Gastroesophageal sphincter (tissue), 4 donors: ENCODE results near the gene SH3PXD2A. TPM values are rescaled to one million over a fixed set of nuclear protein-coding genes. Genes with fewer than 3 reads are reported as not detected.
A peak's percentile ranks its signal among the peaks of the same experiment; 100 is the strongest.

Source experiments
- ATAC-seq: fragments of 150-250 bp; one replicate; pipeline ENCODE4 v1.9.1; 2016; ENCODE audit warnings: mild to moderate bottlenecking, moderate library complexity
- H3K27ac ChIP-seq, 4 donors: fragments of 200-600 bp; sonication (generic) in 3 of 4; 1 replicate in 3 of 4; 2 replicates in 1 of 4; pipeline ENCODE4 v1.5.1; 2016 to 2019
- H3K27me3 ChIP-seq: fragments of 200-600 bp; sonication (generic); one replicate; pipeline ENCODE4 v1.5.1; 2019
- H3K36me3 ChIP-seq, 2 donors: fragments of 200-600 bp; sonication (generic); one replicate each; pipeline ENCODE4 v1.5.1; 2019; ENCODE audit warnings: control low read depth in 1 of 2
- H3K4me1 ChIP-seq, 3 donors: fragments of 200-600 bp; sonication (generic); 1 replicate in 2 of 3; 2 replicates in 1 of 3; pipeline ENCODE4 v1.5.1; 2016 to 2019; ENCODE audit warnings: control low read depth in 2 of 3
- H3K4me3 ChIP-seq, 2 donors: fragments of 200-600 bp; sonication (generic); one replicate each; pipeline ENCODE4 v1.5.1; 2019; ENCODE audit warnings: mild to moderate bottlenecking in 1 of 2, moderate library complexity in 1 of 2
- H3K9me3 ChIP-seq, 3 donors: fragments of 200-600 bp; sonication (generic); one replicate each; pipeline ENCODE4 v1.5.1; 2017 to 2019; ENCODE audit warnings: control low read depth in 2 of 3
- CTCF ChIP-seq, 4 experiments: fragments of 200-600 bp in 2 of 4; fragments of 450-650 bp in 2 of 4; sonication (generic) in 1 of 4; IDR thresholded peaks; one replicate each; pipeline ENCODE4 v1.5.1; 2017 to 2019; ENCODE audit warnings: antibody characterized with exemption in 4 of 4, mild to moderate bottlenecking in 2 of 4, moderate library complexity in 2 of 4
- EP300 ChIP-seq: sonication (generic); formaldehyde crosslinking; IDR thresholded peaks from one replicate; pipeline ENCODE4 v1.6.1; 2017; ENCODE audit warnings: antibody characterized with exemption, mild to moderate bottlenecking
- POLR2A ChIP-seq, 2 donors: fragments of 450-650 bp; IDR thresholded peaks; one replicate each; pipeline ENCODE4 v1.6.1; 2017; ENCODE audit warnings: antibody characterized with exemption in 2 of 2, mild to moderate bottlenecking in 2 of 2, moderate library complexity in 1 of 2
- POLR2AphosphoS5 ChIP-seq: sonication (generic); formaldehyde crosslinking; IDR thresholded peaks from one replicate; pipeline ENCODE4 v1.6.1; 2017; ENCODE audit warnings: antibody characterized with exemption
- WGBS, 2 donors: methylation state at CpG; one replicate each; pipeline ENCODE4 v1.1.5; 2018; ENCODE audit warnings: low coverage in 1 of 2; 5-methylcytosine and 5-hydroxymethylcytosine counted together
- total RNA-seq, 4 donors: library from RNA; depleted of rRNA; stranded (reverse); fragments of >200 nt; gene quantifications; one replicate each; pipeline ENCODE4 v1.1.0, GENCODE V29; 2016

SH3PXD2A gene
- total RNA-seq, 4 donors from 2014 or later, result 31.2 to 65.2 (median 39.5) TPM

- TF ChIP-seq POLR2AphosphoS5, result no peak
- no peak for TF ChIP-seq EP300
- TF ChIP-seq POLR2A (IDR thresholded peaks at IDR 0.05), result no peak
- no peak for TF ChIP-seq CTCF (IDR thresholded peaks at IDR 0.05)
- ATAC-seq, result no peak
- Histone ChIP-seq H3K9me3 (no peaks in the 10 kb centered on the region), H3K27me3 (no peaks in the 10 kb centered on the region), H3K4me1 (peaks cover 3 to 65% (median 30%) of the 10 kb centered on the region in 3 donors), H3K4me3 (no peak overlapping the region), H3K36me3 (peaks cover 0 to 4% of the 10 kb centered on the region in 2 donors), H3K27ac (no peak overlapping the region)
- 20 to 32% methylated on average over 1 to 6 of the region's 7 CpGs for WGBS, 2 donors
Measured at GRCh38 chr10:103783681-103784080, 71.7 kb downstream of the SH3PXD2A start.

GRCh38 chr10:103781329-103782061 lies 73.9 kb downstream of the SH3PXD2A start:
- peaks cover 3 to 75% (median 30%) of the 10 kb centered on the region in 3 donors for H3K4me1 ChIP-seq
- WGBS, 2 donors, result 85 to 100% methylated on average over 1 to 5 of the region's 6 CpGs

GRCh38 chr10:103780242-103781149 lies 74.9 kb downstream of the SH3PXD2A start:
- no peaks in the 10 kb centered on the region for H3K9me3 ChIP-seq
- H3K36me3 ChIP-seq, result peaks cover 0 to 4% of the 10 kb centered on the region in 2 donors
- peak overlapping the region in 2 of 4 donors; percentile 32 to 59 for H3K27ac ChIP-seq
- ATAC-seq, result no peak
- no peaks in the 10 kb centered on the region for H3K27me3 ChIP-seq
- 61 to 94% methylated on average over 3 of the region's 8 CpGs for WGBS, 2 donors
- no peak overlapping the region for H3K4me3 ChIP-seq
- peaks cover 3 to 65% (median 30%) of the 10 kb centered on the region in 3 donors for H3K4me1 ChIP-seq
- TF ChIP-seq CTCF (IDR thresholded peaks at IDR 0.05) (no peak), POLR2A (IDR thresholded peaks at IDR 0.05) (no peak), POLR2AphosphoS5 (no peak), EP300 (no peak)

More at GRCh38 chr10:103781329-103782061, 73.9 kb downstream of the SH3PXD2A start:
- Histone ChIP-seq H3K36me3 (peaks cover 0 to 4% of the 10 kb centered on the region in 2 donors), H3K27ac (no peak overlapping the region), H3K4me3 (no peak overlapping the region), H3K27me3 (no peaks in the 10 kb centered on the region), H3K9me3 (no peaks in the 10 kb centered on the region)
- ATAC-seq, result no peak
- TF ChIP-seq POLR2AphosphoS5, result no peak

GRCh38 chr10:103778358-103779139 lies 76.8 kb downstream of the SH3PXD2A start:
- peaks cover 2 to 51% (median 26%) of the 10 kb centered on the region in 3 donors for H3K4me1 ChIP-seq

More at GRCh38 chr10:103778358-103779139, 76.8 kb downstream of the SH3PXD2A start:
- Histone ChIP-seq H3K27me3 (no peaks in the 10 kb centered on the region), H3K36me3 (peaks cover 0 to 4% of the 10 kb centered on the region in 2 donors), H3K9me3 (no peaks in the 10 kb centered on the region), H3K4me3 (no peak overlapping the region), H3K27ac (peak overlapping the region in 1 of 4 donors; percentile 59)
- ATAC-seq, result no peak
- 94 to 100% methylated on average over 2 to 3 of the region's 10 CpGs for WGBS, 2 donors
- TF ChIP-seq POLR2AphosphoS5, result no peak
- TF ChIP-seq CTCF (IDR thresholded peaks at IDR 0.05), result no peak
- no peak for TF ChIP-seq EP300
- TF ChIP-seq POLR2A (IDR thresholded peaks at IDR 0.05), result no peak
